ENCODE results near the gene E4F1. TPM values are rescaled to one million over a fixed set of nuclear protein-coding genes. Genes with fewer than 3 reads are reported as not detected.

The E4F1 gene
- total RNA-seq, 4 donors from 2014 or later = 18.3 to 39.6 (median 25.7) TPM

DNA sequence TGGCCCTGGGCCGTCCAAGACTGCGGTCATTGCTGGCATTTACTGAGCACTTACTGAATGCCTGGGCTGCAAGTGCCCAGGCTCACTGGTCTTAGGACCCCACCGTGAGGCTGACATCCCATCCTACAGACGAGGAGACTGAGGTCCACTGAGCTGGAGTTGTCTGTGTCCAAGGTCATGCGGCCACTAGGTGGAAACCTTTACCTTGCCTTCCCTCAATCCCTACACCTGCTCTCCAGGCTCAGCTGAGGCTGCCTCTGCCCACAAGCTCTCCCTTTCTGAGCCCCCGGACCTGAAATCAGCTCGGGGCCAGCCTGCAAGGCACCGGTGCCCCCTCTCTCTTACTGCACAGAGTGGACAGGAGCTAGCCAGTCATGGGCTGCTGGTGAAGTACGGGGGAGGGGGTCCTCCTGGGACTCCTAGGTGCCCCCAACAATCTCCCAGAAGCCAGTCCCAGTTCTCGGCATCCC lies 28.5 kb upstream of the E4F1 start:
- DNase-seq (ENCODE audit: low spot score) (no peak), ATAC-seq (ENCODE audit: low FRiP score) (no peak)
- TF ChIP-seq, protein P1, sequence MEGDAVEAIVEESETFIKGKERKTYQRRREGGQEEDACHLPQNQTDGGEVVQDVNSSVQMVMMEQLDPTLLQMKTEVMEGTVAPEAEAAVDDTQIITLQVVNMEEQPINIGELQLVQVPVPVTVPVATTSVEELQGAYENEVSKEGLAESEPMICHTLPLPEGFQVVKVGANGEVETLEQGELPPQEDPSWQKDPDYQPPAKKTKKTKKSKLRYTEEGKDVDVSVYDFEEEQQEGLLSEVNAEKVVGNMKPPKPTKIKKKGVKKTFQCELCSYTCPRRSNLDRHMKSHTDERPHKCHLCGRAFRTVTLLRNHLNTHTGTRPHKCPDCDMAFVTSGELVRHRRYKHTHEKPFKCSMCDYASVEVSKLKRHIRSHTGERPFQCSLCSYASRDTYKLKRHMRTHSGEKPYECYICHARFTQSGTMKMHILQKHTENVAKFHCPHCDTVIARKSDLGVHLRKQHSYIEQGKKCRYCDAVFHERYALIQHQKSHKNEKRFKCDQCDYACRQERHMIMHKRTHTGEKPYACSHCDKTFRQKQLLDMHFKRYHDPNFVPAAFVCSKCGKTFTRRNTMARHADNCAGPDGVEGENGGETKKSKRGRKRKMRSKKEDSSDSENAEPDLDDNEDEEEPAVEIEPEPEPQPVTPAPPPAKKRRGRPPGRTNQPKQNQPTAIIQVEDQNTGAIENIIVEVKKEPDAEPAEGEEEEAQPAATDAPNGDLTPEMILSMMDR (IDR thresholded peaks at IDR 0.05) = no peak

DNA sequence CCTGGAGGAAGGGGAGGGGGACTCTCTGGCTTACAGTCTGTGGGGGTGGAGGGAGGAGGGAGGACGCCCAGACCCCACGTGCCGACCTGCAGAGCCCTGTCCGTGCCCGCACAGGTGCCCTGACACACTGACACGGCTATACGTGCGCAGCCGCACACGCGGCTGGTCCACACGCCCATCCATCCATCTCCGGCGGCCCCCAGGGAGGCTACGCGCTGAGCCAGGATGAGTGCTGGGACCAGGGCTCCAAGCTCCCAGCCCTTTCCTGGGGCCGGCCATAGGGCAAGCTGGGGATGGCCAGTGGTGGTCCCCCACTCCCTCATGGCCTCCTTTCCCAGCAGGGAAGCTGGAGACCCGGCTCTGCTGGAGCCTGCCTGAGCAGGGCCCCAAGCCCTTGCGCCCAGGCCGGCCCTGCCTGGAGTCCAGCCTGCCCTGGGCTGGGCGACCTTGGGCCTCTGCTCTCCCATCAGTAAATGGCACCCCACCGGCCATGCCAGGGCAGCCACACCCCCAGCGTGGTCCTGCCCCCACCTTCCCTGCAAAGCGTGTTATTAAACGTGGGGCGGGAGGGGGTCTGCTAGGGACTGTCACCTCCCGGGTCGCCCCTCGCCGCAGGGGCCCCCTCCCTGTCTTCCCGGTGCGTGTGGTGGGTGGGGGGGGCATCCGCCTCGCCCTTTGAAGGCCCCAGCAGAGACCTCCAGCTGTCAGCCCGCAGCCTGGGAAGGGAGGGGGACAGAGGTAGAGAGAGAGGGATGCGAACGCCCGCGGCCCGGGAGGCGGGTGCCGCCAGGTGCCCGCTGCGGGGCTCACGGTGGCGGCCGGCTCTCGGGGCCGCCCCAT lies 27.8 kb upstream of the E4F1 start:
- DNase-seq (ENCODE audit: low spot score) = no peak
- no peak for ATAC-seq (ENCODE audit: low FRiP score)
- TF ChIP-seq, protein P1 (IDR thresholded peaks at IDR 0.05) = no peak

DNA sequence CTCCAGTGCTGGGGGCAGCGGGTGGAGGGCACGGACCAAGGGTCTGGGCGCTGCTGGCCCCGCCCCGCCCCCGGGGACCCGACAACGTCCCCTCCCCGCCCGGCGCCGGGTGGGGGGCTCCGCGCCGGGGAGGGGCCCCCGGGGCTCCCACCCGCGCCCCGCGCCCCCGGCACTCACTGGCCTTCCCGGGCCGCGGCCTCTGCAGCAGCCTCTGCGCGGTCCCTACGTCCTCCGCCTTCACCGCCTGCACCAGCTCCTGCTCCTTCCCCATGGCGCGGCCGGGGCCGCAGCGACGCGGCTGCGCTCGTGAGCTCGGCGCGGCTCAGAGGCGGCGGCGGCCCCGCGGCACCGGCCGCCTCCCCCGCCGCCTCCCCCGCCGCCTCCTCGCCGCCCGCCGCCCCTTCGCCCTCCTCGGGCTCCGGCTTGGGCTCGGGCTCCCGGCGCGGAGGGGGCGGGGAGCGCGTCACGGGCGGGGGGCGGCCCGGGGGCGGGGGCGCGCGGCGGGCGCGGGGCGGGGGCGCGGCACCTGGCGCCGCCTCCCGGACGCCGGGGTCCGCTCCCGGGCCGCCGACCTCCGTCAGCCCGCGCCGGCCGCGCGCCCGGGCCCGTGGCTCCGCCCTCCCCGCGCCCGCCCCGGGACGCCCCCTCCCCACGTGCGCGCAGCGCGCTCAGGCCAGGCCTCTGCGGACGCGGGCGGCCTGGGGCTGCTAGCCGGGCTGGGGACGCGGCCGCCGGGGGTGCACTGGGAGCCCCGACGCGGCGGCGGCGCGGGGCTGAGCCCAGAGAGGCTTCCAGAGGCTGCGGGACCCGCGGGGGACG lies 27.0 kb upstream of the E4F1 start, which contains the start of gene CASKIN1:
TSS of gene CASKIN1 (minus strand) at position 444 of the 819 bp plus-strand sequence. CDS start at position 271, 173 bp downstream.
- ATAC-seq (ENCODE audit: low FRiP score) (no peak), DNase-seq (ENCODE audit: low spot score) (no peak)
- TF ChIP-seq, protein P1 (IDR thresholded peaks at IDR 0.05) = no peak

DNA sequence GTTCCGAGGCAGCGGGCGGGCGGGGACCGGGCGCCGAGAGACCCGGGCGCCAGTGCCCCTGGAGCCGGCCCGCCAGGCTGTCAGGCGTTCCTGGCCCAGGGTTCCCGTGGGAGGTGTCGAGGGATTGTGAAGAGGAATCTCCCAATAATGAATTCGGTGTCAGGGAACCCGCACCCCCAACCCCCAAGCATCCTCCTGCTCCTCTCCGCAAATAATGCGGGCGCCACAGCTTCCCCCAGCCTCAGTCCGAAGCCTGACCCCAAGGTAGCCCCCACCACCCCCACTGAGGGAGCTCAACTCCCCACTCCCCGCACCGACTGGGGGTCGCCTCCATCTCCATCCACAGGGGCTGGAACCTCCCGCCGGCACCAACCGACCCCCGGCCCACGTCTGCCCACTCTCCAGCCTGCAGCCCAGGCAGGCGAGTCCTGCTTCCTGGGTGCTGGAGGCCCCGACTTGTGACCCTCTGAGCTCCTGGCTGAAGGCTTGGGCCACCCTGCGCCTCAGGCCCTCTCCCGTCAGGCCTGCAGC lies 26.3 kb upstream of the E4F1 start:
- DNase-seq (ENCODE audit: low spot score) (no peak), ATAC-seq (ENCODE audit: low FRiP score) (no peak)
- TF ChIP-seq, protein P1 (IDR thresholded peaks at IDR 0.05) = no peak

DNA sequence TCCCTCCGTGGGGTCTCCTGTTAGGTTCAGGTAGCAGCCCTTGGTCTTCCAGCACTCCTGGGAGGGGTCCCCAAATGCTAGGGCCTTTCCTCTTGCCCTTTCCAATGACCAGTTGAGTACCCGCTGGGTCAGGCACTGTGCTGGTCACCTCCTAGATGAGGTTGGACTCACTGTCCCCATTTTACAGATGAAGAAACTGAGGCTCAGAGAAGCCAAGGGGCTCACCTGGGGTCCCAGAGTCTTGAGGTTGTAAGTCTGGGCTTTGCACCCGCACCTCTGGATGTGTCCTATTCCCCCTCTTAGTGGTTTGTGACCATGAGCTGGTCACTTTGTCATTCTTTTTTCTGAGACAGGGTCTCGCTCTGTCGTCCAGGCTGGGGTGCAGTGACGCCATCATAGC lies 25.6 kb upstream of the E4F1 start:
- TF ChIP-seq, protein P1 (IDR thresholded peaks at IDR 0.05) = no peak
- ATAC-seq (ENCODE audit: low FRiP score) (no peak), DNase-seq (ENCODE audit: low spot score) (no peak)

DNA sequence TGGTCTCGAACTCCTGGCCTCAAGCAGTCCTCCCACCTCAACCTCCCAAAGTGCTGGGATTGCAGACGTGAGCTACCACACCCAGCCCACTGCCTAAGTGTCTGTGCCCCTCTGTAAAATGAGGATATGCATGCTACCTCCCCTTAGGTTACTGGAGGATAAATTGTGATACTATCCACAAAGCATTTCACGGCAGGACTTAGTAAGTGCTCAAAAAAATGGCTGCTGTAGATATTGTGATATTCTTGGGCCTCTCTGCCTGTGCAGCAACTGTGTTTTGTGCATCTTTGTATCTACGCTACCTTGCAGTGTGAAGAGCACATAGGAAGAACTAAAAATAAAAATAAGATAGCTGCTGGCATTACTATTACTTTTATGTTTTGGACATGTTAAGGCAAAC lies 25.1 kb upstream of the E4F1 start:
- TF ChIP-seq, protein P1 (IDR thresholded peaks at IDR 0.05) = no peak
- ATAC-seq (ENCODE audit: low FRiP score) = no peak
- DNase-seq (ENCODE audit: low spot score) = no peak
